ENCODE measurements around the gene ASB14.

ASB14 gene

GRCh38 chr3:57227204-57227929 is 65.1 kb downstream of the ASB14 start, which contains the start of gene APPL1:
Gene APPL1, plus strand, starts transcription at chr3:57227729. Its CDS starts 155 bp downstream, at chr3:57227884.
- H3K4me2 ChIP-seq (ENCODE audit: low read depth, low read length), result peak within 1 kb of the TSS; percentile 90

GRCh38 chr3:57226176-57226575 is 66.3 kb downstream of the ASB14 start:
- Histone ChIP-seq H2AFZ (ENCODE audit: low read length) (no peak overlapping the region), H3K4me2 (ENCODE audit: low read depth, low read length) (no peak overlapping the region)
- TF ChIP-seq EZH2 (optimal IDR thresholded peaks at IDR 0.05; ENCODE audit: low read depth, low read length), result no peak
- TF ChIP-seq CTCF (IDR thresholded peaks at IDR 0.05; ENCODE audit: low read length), result no peak
- no peak for TF ChIP-seq EZH2phosphoT487 (IDR thresholded peaks at IDR 0.05; ENCODE audit: low read length)

More at GRCh38 chr3:57227204-57227929, 65.1 kb downstream of the ASB14 start, which contains the start of gene APPL1:
- peak within 1 kb of the TSS; percentile 90 for H2AFZ ChIP-seq (ENCODE audit: low read length)
- H3K36me3 ChIP-seq (replicated peaks; ENCODE audit: insufficient read depth, low read length), result no peaks in the 10 kb centered on the region
- H3K27me3 ChIP-seq (replicated peaks; ENCODE audit: insufficient read depth, low read length), result no peaks in the 10 kb centered on the region
- TF ChIP-seq EZH2phosphoT487 (IDR thresholded peaks at IDR 0.05; ENCODE audit: low read length) (no peak), EZH2 (optimal IDR thresholded peaks at IDR 0.05; ENCODE audit: low read depth, low read length) (no peak), CTCF (IDR thresholded peaks at IDR 0.05; ENCODE audit: low read length) (no peak)
- H3K4me1 ChIP-seq (ENCODE audit: low read length), result peaks cover 27% of the 10 kb centered on the region
- no peaks in the 10 kb centered on the region for H3K9me2 ChIP-seq (replicated peaks; ENCODE audit: insufficient read depth, low read length)
- no peaks in the 10 kb centered on the region for H3K9me3 ChIP-seq (replicated peaks; ENCODE audit: insufficient read depth, low read length)
- H3K9ac ChIP-seq (ENCODE audit: low read length), result peak within 1 kb of the TSS; percentile 68
- peak; percentile 94 for DNase-seq
- peak within 1 kb of the TSS; percentile 68; the same call in 1 of the 2 replicates for H3K27ac ChIP-seq (ENCODE audit: low read length)
- H3K79me2 ChIP-seq (ENCODE audit: low read length), result peaks cover 45% of the 10 kb centered on the region
- no peaks in the 10 kb centered on the region for H4K20me1 ChIP-seq (ENCODE audit: insufficient read depth, low read length)
- H3F3A ChIP-seq (ENCODE audit: insufficient read depth, low read length), result peaks cover 19% of the 10 kb centered on the region
- H3K4me3 ChIP-seq (ENCODE audit: low read length), result peak within 1 kb of the TSS; percentile 91

GRCh38 chr3:57224856-57225255 is 67.6 kb downstream of the ASB14 start:
- peaks cover 27% of the 10 kb centered on the region for H3K4me1 ChIP-seq (ENCODE audit: low read length)
- no peaks in the 10 kb centered on the region for H3K36me3 ChIP-seq (replicated peaks; ENCODE audit: insufficient read depth, low read length)
- TF ChIP-seq EZH2phosphoT487 (IDR thresholded peaks at IDR 0.05; ENCODE audit: low read length) (no peak), EZH2 (optimal IDR thresholded peaks at IDR 0.05; ENCODE audit: low read depth, low read length) (no peak), CTCF (IDR thresholded peaks at IDR 0.05; ENCODE audit: low read length) (no peak)
- no peak overlapping the region for H3K9ac ChIP-seq (ENCODE audit: low read length)
- peak; percentile 56 for DNase-seq
- peak overlapping the region; percentile 44; the same call in 1 of the 2 replicates for H3K27ac ChIP-seq (ENCODE audit: low read length)
- H3F3A ChIP-seq (ENCODE audit: insufficient read depth, low read length), result peaks cover 19% of the 10 kb centered on the region
- H4K20me1 ChIP-seq (ENCODE audit: insufficient read depth, low read length), result no peaks in the 10 kb centered on the region
- peak overlapping the region; percentile 65 for H3K4me2 ChIP-seq (ENCODE audit: low read depth, low read length)
- no peak overlapping the region for H3K4me3 ChIP-seq (ENCODE audit: low read length)
- H3K9me3 ChIP-seq (replicated peaks; ENCODE audit: insufficient read depth, low read length), result no peaks in the 10 kb centered on the region
- H2AFZ ChIP-seq (ENCODE audit: low read length), result peak overlapping the region; percentile 21
- H3K79me2 ChIP-seq (ENCODE audit: low read length), result peaks cover 20% of the 10 kb centered on the region
- H3K9me2 ChIP-seq (replicated peaks; ENCODE audit: insufficient read depth, low read length), result no peaks in the 10 kb centered on the region
- H3K27me3 ChIP-seq (replicated peaks; ENCODE audit: insufficient read depth, low read length), result no peaks in the 10 kb centered on the region

More at GRCh38 chr3:57226176-57226575, 66.3 kb downstream of the ASB14 start:
- H3K27me3 ChIP-seq (replicated peaks; ENCODE audit: insufficient read depth, low read length), result no peaks in the 10 kb centered on the region
- no peaks in the 10 kb centered on the region for H3K9me2 ChIP-seq (replicated peaks; ENCODE audit: insufficient read depth, low read length)
- DNase-seq, result no peak
- no peak overlapping the region for H3K9ac ChIP-seq (ENCODE audit: low read length)
- H3K36me3 ChIP-seq (replicated peaks; ENCODE audit: insufficient read depth, low read length), result no peaks in the 10 kb centered on the region
- no peaks in the 10 kb centered on the region for H3K9me3 ChIP-seq (replicated peaks; ENCODE audit: insufficient read depth, low read length)
- H3K4me3 ChIP-seq (ENCODE audit: low read length), result no peak overlapping the region
- H4K20me1 ChIP-seq (ENCODE audit: insufficient read depth, low read length), result no peaks in the 10 kb centered on the region
- peaks cover 19% of the 10 kb centered on the region for H3F3A ChIP-seq (ENCODE audit: insufficient read depth, low read length)
- H3K4me1 ChIP-seq (ENCODE audit: low read length), result peaks cover 27% of the 10 kb centered on the region
- H3K79me2 ChIP-seq (ENCODE audit: low read length), result peaks cover 33% of the 10 kb centered on the region
- H3K27ac ChIP-seq (ENCODE audit: low read length), result no peak overlapping the region

All from MM.1S (cell line).